Adipose tissue (tissue), 3 donors: ENCODE results near the gene CLASRP. TPM values are rescaled to one million over a fixed set of nuclear protein-coding genes. Genes with fewer than 3 reads are reported as not detected.

Experiments used
- H3K27ac ChIP-seq: one replicate; pipeline ENCODE4 v1.5.1; 2013; ENCODE audit warnings: low read depth, low read length
- WGBS, 3 donors: extraction: QIAGEN DNeasy Blood & Tissue Kit; methylation state at CpG; one replicate each; pipeline ENCODE4 v1.1.7; 2013; 5-methylcytosine and 5-hydroxymethylcytosine counted together
- polyA plus RNA-seq, 3 donors: library from polyadenylated mRNA; stranded (reverse); fragments of 200-250 nt; gene quantifications; one replicate each; pipeline ENCODE4 v1.2.3, GENCODE V29; 2013
- donor health status: healthy with polysubstance abuse.
- donor health status: Bipolar disorder and iron deficiency.
- donor health status: healthy.

CLASRP gene
- polyA plus RNA-seq, 3 donors: 40.2 to 73.4 (median 57.3) TPM

GRCh38 chr19:45075301-45076028, 36.6 kb downstream of the CLASRP start:
- 9 to 20% (median 16%) methylated on average over 20 to 26 of the region's 26 CpGs for WGBS, 3 donors
- no peak overlapping the region for H3K27ac ChIP-seq

GRCh38 chr19:45076029-45076850, 37.4 kb downstream of the CLASRP start, which contains the start of gene ZNF296:
Gene ZNF296, minus strand, starts transcription at chr19:45076478. Its CDS starts 105 bp downstream, at chr19:45076373.
- WGBS, 3 donors: 2 to 5% (median 2%) methylated on average over 39 to 81 of the region's 81 CpGs
- no peak within 1 kb of the TSS for H3K27ac ChIP-seq

DNA sequence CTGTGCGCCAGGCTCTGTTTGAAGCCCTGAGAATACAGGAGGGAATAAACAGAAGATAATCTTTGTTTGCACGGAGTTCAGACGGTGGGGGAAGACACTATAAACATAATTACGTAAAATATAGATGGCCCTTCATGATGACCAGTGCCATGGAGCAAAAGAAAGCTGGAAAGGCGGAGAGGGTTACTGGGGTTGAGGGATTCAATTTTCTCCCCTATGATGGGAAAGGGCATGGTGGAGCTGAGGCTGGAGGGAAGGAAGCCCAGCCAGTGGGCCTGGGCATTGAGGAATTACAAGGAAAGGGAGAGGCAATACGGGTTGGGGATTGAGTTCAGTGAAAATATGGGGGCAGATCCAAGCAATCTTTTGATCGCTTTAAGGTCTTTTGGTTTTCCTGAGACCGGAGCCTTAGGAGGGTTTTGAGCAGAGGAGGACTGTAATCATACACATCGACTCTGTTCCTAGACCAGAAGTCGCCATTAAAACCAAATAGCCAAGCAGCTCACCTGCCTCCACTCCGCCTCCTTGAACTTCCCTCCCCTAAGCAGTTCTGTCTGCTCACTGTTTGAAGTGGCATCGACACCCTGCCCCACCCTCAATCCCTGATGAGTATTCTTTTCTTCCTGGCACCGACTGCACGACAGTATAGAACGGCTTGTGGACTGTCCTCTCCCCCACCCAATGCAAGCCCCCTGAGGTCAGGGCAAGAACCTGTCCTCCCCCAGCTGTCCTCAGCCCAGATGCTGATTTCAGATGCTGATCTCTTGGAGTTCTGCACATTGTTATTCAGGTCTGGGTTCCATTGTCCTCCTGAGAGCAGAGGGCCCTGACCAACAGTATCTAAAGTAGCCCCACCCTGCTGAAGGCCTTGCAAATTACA, 38.2 kb downstream of the CLASRP start:
- WGBS, 3 donors: 72 to 83% (median 78%) methylated on average over 15 of the region's 15 CpGs
- H3K27ac ChIP-seq: no peak overlapping the region

DNA sequence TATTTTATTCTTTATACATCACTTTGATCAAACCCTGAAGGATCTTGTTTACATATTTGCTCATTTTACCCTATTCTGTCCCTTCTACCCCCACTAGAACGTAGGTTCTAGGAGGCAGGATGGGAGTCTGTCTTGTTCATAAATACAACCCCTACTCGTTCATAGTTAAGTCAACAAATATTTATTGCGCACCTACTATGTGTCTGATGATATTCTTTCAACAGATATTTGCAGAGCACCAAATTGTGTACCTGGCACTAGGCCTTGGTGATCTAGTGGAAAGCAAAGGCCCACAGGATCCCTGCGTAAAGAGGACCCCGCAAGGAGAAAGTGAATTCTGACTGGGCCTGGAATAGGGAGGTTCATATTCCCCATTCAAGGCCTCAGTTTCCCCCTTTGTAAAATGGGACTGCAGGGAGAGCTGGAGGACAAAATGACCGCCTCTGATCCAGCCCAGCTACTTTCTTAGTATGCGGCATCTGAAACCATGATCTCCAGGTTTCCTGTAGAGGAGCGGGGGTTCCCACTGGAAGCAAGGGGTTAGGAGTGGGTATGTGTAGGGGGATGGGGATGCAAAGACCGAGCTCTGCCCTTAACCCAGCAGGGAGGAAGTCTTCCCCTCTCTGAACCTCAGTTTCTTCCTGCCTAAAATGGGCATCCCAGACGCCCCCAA, 39.7 kb downstream of the CLASRP start:
- H3K27ac ChIP-seq: no peak overlapping the region
- WGBS, 3 donors: 55 to 59% (median 58%) methylated on average over 10 of the region's 10 CpGs

DNA sequence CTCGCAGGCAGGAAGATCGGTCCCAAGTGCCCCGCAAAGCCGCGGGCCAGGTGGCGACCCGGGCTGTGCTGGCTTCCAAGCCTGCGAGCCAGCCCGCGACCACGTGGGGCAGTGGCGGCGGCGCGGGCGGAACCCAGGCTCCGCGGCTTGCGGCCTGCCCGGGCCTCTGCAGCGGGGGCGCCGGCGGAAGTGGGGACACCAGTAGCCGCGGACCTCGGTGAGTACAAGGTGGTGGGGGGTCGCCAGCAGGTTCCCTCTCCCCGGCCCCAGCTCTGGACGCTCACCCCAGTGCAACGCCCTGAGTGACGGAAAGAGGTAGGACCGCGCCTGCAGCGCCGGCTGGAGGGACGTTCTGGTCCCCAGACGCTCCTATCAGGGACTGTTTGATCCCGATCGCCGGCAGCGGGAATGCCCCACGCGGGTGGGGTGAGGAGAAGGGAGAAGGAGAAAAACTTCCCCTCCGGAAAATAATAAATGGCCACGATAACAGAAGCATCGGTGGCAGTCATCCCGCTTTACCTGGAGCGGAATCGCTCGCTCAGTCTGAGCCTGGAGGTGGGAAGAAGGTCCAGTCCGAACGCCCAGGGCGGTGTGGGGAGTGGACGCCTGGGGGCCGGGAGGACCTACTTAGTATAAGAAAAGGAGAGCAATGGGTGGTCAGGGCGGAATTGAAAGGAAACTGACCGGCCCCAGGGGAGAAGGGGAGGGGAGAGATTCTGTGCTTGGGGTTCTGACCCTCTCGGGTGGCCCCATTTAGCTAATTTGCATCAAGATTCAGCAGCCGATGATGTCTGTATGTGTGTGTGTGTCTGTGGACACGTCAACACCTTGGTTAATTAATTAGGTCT, 40.4 kb downstream of the CLASRP start, which contains the start of gene GEMIN7:
GEMIN7 (plus strand) TSS at position 198 of the 848 bp plus-strand sequence. CDS start 10,855 bp downstream, outside the sequence.
- WGBS, 3 donors: 0 to 1% (median 0%) methylated on average over 60 to 61 of the region's 61 CpGs
- no peak within 1 kb of the TSS for H3K27ac ChIP-seq

- WGBS, 3 donors: 4 to 15% (median 13%) methylated on average over 6 of the region's 6 CpGs
- H3K27ac ChIP-seq: no peak overlapping the region
These were observed 41.1 kb downstream of the CLASRP start for GRCh38 chr19:45079911-45080370.

GRCh38 chr19:45082170-45082569, 43.3 kb downstream of the CLASRP start:
- H3K27ac ChIP-seq: no peak overlapping the region
- WGBS, 3 donors: 89 to 92% (median 90%) methylated on average over 5 of the region's 5 CpGs

DNA sequence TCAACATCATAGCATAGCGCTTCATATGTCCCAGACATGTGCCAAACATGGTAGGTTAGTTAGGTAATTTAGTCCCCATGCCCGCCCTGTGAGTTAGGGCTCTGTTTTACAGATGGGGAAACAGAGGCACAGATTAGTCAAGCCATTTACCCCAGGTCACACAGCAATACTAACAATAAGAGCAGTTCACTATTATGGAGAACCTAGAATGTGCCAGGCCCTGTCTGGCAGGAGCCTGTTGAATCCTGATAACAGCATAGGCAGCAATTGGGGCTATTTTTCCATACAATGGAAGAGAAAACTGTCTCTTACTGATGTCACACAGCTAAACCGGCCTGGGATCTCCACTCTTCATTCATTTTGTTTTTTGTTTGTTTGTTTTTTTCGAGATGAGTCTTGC, 47.6 kb downstream of the CLASRP start:
- H3K27ac ChIP-seq: no peak overlapping the region
- 93% methylated on average over 4 of the region's 4 CpGs for WGBS, 3 donors

DNA sequence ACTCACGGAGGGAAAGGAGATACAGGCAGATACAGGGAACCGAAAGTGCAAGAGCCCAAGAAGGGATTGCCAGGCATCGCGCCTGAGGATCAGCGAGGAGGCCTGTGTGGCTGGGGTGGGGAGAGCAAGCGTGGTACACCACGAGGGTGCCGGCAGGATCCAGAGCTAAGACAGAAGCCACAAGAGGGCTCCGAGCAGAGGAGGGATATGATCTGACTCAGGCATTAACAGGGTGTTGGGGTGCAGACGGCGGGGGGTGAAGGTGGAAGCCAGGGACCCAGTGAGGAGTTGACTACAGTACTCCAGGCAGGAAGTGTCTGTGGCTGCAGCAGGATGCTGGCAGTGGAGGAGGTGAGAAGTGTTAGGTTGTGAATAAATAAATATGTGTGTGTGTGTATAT, 48.7 kb downstream of the CLASRP start:
- no peak overlapping the region for H3K27ac ChIP-seq
- 52 to 74% (median 63%) methylated on average over 11 of the region's 11 CpGs for WGBS, 3 donors

- H3K27ac ChIP-seq: no peak overlapping the region
- 89 to 94% (median 93%) methylated on average over 17 of the region's 17 CpGs for WGBS, 3 donors
These were observed 51.2 kb downstream of the CLASRP start for GRCh38 chr19:45090034-45090433.

DNA sequence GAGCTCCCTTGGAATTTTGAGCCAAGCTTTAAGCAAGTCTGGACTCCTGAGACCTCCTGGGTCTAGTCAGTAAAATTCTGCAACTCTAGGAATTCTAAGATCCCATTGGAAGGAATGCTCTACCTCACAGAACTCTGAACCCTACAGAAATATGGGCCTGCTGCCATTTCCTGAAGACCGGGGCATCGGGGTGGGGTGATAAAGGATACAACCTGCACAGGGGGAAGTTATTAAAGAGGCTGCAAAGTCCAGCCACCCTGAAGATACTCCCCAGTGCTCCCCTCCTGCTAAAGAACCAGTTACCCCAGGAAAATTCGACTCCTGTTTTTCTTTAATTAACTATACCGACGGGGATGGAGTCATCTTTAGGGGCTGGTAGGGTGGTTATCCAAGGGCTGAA, 51.8 kb downstream of the CLASRP start:
- 27 to 71% (median 66%) methylated on average over 5 of the region's 5 CpGs for WGBS, 3 donors
- no peak overlapping the region for H3K27ac ChIP-seq

DNA sequence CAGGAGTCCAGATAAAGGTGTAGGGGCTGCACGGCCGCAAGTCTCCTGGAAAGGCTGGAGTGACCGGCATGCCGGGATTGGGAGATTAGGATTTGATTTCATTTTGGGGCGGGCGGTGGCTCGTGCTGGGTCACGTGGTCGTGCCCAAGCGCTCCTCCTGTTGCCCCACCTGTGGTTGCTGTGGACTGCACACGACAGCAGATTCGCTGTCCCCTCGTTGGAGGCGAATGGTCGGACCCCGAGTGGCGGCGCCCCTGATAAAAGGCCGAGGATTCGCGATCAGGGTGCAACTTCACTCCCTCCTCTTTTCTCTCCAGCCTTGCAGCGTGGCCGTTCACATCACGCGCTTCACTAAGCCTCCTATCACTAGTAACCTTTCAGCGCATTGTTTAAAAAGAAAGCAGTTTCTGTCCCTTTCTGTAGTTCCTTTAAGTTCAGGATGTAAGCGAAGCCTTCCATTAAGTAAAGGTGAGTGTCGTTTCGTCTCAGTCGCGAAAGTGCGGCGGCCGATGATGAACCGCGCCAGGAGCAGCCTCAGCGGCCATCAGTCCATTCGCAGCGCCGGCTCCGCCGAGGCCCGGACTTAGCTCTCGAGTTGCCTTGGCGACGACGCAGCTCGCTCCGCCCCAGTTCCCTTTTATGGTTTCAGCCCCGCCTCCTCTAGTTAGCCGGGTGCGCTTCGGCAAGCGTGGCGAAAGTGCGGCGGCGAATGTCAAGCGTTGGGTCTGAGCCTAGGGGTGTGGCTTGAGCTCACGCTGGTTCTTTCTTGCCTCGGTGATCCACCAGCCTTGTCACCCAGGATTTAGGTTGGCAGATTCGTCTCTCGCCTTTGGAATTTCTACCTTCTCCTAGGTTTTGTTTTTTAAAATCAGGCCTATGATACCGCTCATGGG, 52.4 kb downstream of the CLASRP start:
- H3K27ac ChIP-seq: no peak overlapping the region
- 5 to 19% (median 15%) methylated on average over 64 of the region's 64 CpGs for WGBS, 3 donors

DNA sequence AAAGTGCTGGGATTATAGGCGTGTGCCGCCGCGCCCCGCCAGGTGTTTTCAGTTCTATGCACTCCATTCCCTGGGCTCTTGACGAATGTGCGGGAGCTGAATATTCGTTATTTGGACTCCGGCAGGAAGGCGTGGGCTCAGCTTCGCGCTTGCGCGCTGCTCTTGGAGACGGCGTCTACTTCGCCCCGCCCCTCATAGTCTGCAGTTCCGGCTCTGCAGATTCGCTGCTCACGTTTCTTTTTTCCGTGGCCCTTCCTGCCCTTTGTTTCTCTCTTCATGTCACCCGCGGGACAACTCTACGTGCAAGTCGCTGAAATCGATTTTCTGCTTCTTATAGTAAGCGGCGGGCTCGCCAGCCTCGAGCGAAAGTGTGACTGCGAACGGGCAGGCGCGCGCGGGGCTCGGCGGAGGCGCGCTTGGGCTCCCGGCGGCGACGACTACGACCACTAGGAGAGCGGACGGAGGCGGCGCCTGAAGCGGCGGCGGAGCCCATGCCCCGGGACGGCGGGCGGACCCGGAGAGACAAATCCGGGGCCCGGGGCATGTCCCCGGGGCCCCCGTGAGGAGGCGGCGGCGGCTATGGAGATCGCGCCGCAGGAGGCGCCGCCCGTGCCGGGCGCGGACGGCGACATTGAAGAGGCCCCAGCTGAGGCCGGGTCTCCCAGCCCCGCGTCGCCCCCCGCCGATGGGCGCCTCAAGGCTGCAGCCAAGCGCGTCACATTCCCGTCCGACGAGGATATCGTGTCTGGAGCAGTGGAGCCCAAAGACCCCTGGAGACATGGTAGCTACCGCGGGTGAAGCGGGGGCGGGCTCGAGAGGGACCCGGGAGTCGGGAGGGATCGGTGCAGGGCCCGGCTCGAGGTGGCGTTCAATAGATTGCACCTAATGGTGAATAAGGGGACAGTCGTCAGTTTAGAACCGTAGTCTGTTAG, 54.2 kb downstream of the CLASRP start, which contains the start of gene PPP1R37:
PPP1R37 (plus strand) TSS at position 433 of the 932 bp plus-strand sequence; CDS start at position 580, 147 bp downstream.
- WGBS, 3 donors: 0% methylated on average over 103 of the region's 103 CpGs
- peak within 1 kb of the TSS; percentile 67 for H3K27ac ChIP-seq

DNA sequence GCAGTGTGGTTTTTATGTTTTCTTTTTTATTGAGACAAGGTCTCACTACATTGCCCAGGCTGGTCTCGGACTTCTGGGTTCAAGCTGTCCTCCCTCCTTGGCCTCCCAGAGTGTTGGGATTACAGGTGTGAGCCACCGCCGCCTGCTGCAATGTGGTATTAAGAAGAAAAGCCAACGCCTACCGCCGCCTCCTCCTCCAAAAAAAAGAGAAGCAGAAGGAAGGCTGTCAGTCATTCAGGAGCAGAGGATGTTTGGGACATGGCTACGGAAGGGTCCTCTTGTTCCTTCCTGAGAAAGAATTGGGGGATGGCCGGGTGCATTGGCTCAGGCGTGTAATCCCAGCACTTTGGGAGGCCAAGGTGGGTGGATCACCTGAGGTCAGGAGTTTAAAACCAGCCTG, 55.3 kb downstream of the CLASRP start:
- 45 to 67% (median 61%) methylated on average over 9 of the region's 9 CpGs for WGBS, 3 donors
- no peak overlapping the region for H3K27ac ChIP-seq

DNA sequence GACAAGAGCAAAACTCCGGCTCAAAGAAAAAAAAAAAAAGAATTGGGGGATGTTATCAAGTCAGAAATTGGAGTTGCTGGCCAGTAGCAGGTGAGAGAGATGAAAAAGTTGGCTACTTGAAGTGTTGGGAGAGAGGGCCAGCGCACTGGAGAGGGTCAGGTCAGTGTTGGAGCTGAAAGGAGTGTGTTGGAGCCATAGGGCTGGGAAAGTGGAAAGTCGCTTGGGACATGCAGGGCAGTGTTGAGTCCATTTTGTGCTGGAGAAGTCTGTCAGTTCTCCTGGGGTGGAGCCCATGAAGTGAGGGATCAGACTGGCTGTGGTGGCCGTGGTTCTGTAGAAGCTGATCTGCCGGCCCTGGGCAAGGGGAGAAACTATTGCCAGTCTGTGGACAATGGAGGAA, 55.9 kb downstream of the CLASRP start:
- WGBS, 3 donors: 73 to 85% (median 80%) methylated on average over 5 of the region's 5 CpGs
- no peak overlapping the region for H3K27ac ChIP-seq
